Measurements from ENCODE around the gene RELB.

RELB gene

DNA sequence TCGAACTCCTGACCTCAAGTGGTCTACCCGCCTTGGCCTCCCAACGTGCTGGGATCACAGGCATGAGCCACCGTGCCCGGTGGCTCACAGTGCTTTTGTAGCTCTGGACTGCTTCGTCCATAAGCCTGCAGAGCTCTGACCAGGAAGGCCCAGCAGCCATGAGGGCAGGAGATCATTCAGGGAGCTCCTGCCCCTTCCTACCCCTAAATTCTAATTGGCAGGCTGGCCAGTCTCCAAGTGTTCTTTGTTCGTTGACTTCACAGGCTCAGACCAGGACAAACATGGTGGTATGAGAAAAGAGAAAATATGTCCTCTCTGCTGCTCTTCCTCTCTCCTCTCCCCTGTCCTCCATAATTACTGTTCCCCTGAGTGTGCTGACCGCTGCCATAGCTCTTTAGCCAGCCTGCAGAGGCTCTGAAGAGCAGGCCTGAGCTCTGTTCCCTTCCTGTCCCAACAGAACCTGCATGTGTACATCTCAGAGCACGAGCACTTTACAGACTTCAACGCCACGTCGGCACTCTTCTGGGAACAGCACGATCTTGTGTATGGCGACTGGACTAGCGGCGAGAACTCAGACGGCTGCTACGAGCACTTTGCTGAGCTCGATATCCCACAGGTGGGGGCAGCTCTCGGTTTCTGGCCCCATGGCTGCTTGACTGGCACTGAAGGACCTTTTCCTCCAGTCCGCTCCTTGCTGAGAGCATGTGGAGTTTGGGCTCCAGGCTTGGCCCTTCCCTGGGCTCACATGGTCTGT lies 27.1 kb upstream of the RELB start:
- no peak overlapping the region for H3K4me3 Mint-ChIP-seq
- H3K9me3 Mint-ChIP-seq, result no peaks in the 10 kb centered on the region
- H3K27me3 Mint-ChIP-seq, result no peaks in the 10 kb centered on the region
- H3K4me1 Mint-ChIP-seq, result no peaks in the 10 kb centered on the region
- no peak overlapping the region for H3K27ac Mint-ChIP-seq
- peaks cover 3% of the 10 kb centered on the region for H3K36me3 Mint-ChIP-seq

GRCh38 chr19:44974857-44975256 lies 26.4 kb upstream of the RELB start:
- H3K27ac Mint-ChIP-seq, result no peak overlapping the region
- H3K36me3 Mint-ChIP-seq, result peaks cover 3% of the 10 kb centered on the region
- H3K9me3 Mint-ChIP-seq, result no peaks in the 10 kb centered on the region
- no peaks in the 10 kb centered on the region for H3K27me3 Mint-ChIP-seq
- H3K4me3 Mint-ChIP-seq, result no peak overlapping the region
- no peaks in the 10 kb centered on the region for H3K4me1 Mint-ChIP-seq

DNA sequence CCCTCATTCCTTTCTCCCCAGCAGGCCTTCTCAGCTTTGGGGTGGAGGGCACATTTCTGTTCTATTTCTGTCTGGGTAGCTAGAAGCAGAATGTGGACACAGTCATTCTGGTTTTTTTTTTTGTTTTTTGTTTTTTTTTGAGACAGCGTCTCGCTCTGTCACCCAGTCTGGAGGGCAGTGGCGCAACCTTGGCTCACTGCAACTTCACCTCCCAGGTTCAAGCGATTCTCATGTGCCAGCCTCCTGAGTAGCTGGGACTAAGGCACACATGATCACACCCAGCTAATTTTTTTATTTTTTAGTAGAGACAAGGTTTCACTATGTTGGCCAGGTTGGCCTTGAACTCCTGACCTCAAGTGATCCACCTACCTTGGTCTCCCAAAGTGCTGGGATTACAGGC lies 25.8 kb upstream of the RELB start:
- Mint-ChIP-seq H3K36me3 (peaks cover 3% of the 10 kb centered on the region), H3K4me3 (no peak overlapping the region), H3K4me1 (no peaks in the 10 kb centered on the region), H3K9me3 (no peaks in the 10 kb centered on the region), H3K27me3 (no peaks in the 10 kb centered on the region), H3K27ac (no peak overlapping the region)

DNA sequence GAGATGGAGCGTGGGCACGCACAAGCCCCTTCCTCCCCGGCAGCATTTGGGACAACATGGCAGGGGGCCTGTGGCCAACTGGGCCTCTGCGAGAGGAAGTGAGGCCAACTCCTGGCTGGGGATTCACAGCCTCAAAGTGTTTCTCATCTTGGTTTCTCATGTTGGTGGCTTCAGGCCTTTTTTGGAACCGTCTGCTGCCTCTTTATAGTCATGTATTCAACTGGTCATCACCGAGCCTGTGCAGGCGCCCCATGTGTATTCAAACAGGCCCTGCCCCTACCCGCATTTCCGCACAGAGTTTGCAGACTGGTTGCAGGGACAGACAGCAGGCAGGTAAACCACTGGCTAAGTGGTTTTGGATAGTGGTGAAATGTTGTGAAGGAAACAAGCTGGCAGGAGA lies 17.3 kb upstream of the RELB start:
- peak overlapping the region; percentile 80 for H3K27ac Mint-ChIP-seq
- H3K9me3 Mint-ChIP-seq, result no peaks in the 10 kb centered on the region
- no peak overlapping the region for H3K4me3 Mint-ChIP-seq
- H3K27me3 Mint-ChIP-seq, result no peaks in the 10 kb centered on the region
- H3K36me3 Mint-ChIP-seq, result peaks cover 1% of the 10 kb centered on the region
- H3K4me1 Mint-ChIP-seq, result peaks cover 2% of the 10 kb centered on the region

- H3K4me1 Mint-ChIP-seq, result peaks cover 4% of the 10 kb centered on the region
Observed at GRCh38 chr19:44985445-44985844, 15.8 kb upstream of the RELB start.

GRCh38 chr19:44986389-44986788 lies 14.9 kb upstream of the RELB start:
- no peaks in the 10 kb centered on the region for H3K9me3 Mint-ChIP-seq
- H3K4me3 Mint-ChIP-seq, result no peak overlapping the region
- peaks cover 4% of the 10 kb centered on the region for H3K4me1 Mint-ChIP-seq
- H3K27me3 Mint-ChIP-seq, result no peaks in the 10 kb centered on the region
- H3K36me3 Mint-ChIP-seq, result peaks cover 3% of the 10 kb centered on the region
- no peak overlapping the region for H3K27ac Mint-ChIP-seq

More at GRCh38 chr19:44985445-44985844, 15.8 kb upstream of the RELB start:
- Mint-ChIP-seq H3K4me3 (no peak overlapping the region), H3K27ac (no peak overlapping the region), H3K9me3 (no peaks in the 10 kb centered on the region), H3K36me3 (peaks cover 3% of the 10 kb centered on the region), H3K27me3 (no peaks in the 10 kb centered on the region)

- H3K36me3 Mint-ChIP-seq, result peaks cover 3% of the 10 kb centered on the region
- H3K4me1 Mint-ChIP-seq, result peaks cover 4% of the 10 kb centered on the region
- H3K9me3 Mint-ChIP-seq, result no peaks in the 10 kb centered on the region
- H3K27ac Mint-ChIP-seq, result no peak overlapping the region
- no peak overlapping the region for H3K4me3 Mint-ChIP-seq
- H3K27me3 Mint-ChIP-seq, result no peaks in the 10 kb centered on the region
Observed at GRCh38 chr19:44987148-44987675, 14.1 kb upstream of the RELB start.

DNA sequence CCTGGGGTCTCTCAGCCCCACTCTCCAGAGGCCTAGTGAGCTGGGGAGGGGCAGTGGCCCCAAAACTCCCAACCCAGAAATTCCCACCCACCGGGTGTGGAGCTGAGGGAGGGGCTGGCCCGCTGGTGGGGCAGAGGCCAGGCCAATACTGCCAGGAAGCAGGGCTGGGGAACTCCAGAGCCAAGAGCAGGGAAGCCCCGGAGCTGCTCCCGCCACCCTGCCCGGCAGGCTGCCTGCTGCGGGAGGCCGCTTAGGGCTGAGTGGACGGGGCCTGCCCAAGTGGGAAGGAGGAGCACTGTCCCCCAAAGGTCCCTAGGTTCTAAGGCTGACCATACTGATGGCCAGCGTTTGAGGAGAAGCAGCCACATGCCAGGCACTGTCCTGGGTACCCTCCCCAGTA lies 13.0 kb upstream of the RELB start:
- Mint-ChIP-seq H3K36me3 (peaks cover 3% of the 10 kb centered on the region), H3K4me3 (no peak overlapping the region), H3K27me3 (no peaks in the 10 kb centered on the region), H3K4me1 (peaks cover 4% of the 10 kb centered on the region), H3K9me3 (no peaks in the 10 kb centered on the region), H3K27ac (no peak overlapping the region)

DNA sequence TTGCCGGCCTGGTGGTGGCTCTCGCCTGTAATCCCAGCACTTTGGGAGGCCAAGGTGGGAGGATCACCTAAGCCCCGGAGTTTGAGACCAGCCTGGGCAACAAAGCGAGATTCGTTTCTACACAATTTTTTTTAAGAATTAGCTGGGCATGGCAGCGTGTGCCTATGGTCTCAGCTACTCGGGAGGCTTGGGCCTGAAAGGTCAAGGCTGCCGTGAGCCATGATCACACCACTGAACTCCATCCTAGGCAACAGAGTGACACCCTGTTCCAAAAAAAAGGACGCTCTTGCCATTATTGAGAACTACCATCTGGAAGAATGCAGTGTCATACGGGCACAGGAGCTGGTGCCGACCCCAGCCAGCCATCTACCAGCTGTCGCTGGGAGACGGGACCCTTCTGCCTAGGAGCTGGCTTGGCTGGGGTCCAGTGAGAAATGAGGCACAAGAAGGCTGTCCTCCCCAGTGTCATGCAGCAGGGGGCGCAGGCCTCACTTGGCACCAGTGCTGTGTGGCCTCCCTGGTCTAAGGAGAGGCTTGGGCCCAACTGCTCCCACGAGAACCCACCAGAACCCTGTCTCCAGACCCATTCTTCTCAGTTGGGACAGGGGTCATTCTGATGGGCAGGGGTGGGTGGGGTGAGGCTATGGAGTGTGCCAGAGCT lies 12.2 kb upstream of the RELB start:
- peak overlapping the region; percentile 47 for H3K27ac Mint-ChIP-seq
- peaks cover 3% of the 10 kb centered on the region for H3K36me3 Mint-ChIP-seq
- H3K4me3 Mint-ChIP-seq, result no peak overlapping the region
- no peaks in the 10 kb centered on the region for H3K27me3 Mint-ChIP-seq
- H3K9me3 Mint-ChIP-seq, result no peaks in the 10 kb centered on the region
- H3K4me1 Mint-ChIP-seq, result peaks cover 4% of the 10 kb centered on the region

DNA sequence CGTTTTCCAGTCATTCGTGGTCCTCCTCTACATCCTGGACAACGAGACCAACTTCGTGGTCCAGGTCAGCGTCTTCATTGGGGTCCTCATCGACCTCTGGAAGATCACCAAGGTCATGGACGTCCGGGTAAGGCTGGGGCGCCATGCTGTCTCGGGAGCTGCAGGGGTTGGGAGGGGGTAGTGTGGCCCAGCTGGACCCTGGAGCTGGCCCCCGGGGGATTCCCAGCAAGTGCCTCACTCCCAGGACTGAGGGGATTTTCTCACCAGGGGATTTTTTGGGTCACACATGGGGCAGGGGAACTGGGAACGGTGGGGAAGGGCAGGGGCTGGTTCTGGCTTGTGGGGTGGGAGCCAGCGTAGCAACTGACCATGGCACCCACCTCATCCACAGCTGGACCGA lies 10.8 kb upstream of the RELB start:
- Mint-ChIP-seq H3K36me3 (peaks cover 3% of the 10 kb centered on the region), H3K4me3 (no peak overlapping the region), H3K4me1 (peaks cover 4% of the 10 kb centered on the region), H3K27ac (no peak overlapping the region), H3K9me3 (no peaks in the 10 kb centered on the region), H3K27me3 (no peaks in the 10 kb centered on the region)

GRCh38 chr19:44990966-44991365 lies 10.3 kb upstream of the RELB start:
- H3K36me3 Mint-ChIP-seq, result peaks cover 3% of the 10 kb centered on the region
- H3K9me3 Mint-ChIP-seq, result no peaks in the 10 kb centered on the region
- H3K27ac Mint-ChIP-seq, result no peak overlapping the region
- H3K4me3 Mint-ChIP-seq, result no peak overlapping the region
- H3K27me3 Mint-ChIP-seq, result no peaks in the 10 kb centered on the region
- H3K4me1 Mint-ChIP-seq, result peaks cover 4% of the 10 kb centered on the region

DNA sequence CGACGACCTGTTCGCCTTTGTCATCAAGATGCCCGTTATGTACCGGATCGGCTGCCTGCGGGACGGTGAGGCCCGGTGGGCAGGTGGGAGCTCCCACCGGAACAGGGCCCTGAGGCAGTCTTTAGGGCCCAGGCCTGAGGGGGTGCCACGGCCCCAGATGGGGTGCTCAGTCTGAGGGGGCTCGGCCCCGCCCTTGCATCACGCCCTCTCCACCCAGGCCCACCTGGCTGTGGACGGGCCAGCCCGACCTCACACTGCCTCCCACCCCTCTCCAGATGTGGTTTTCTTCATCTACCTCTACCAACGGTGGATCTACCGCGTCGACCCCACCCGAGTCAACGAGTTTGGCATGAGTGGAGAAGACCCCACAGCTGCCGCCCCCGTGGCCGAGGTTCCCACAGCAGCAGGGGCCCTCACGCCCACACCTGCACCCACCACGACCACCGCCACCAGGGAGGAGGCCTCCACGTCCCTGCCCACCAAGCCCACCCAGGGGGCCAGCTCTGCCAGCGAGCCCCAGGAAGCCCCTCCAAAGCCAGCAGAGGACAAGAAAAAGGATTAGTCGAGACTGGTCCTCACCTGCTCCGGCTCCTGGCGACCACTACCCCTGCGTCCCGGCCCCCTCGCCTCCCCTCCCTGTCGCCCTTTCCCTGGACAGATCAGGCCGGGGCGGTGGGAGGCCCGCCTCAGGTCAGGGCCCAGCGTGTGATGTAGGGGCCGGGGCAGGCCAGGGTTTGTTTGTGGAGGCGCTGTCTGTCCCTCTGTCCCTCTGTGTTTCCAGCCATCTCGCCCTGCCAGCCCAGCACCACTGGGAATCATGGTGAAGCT lies 8.7 kb upstream of the RELB start:
- Mint-ChIP-seq H3K27me3 (no peaks in the 10 kb centered on the region), H3K4me3 (no peak overlapping the region), H3K9me3 (no peaks in the 10 kb centered on the region), H3K27ac (no peak overlapping the region), H3K4me1 (peaks cover 4% of the 10 kb centered on the region), H3K36me3 (peaks cover 3% of the 10 kb centered on the region)

DNA sequence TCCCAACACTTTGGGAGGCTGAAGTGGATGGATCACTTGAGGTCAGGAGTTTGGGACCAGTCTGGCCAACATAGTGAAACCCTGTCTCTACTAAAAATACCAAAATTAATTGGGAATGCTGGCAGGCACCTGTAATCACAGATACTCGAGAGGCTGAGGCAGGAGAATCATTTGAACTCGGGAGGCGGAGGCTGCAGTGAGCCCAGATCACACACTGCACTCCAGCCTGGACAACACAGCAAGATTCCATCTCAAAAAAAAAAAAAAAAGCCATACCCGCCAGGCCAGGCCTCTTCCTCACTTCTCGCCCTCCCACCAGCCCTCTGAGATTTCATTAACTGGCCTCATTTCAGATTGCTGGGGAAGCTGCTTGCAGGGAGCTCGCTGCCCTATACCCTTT lies 7.7 kb upstream of the RELB start:
- H3K27me3 Mint-ChIP-seq, result no peaks in the 10 kb centered on the region
- no peak overlapping the region for H3K27ac Mint-ChIP-seq
- H3K4me3 Mint-ChIP-seq, result no peak overlapping the region
- peaks cover 4% of the 10 kb centered on the region for H3K4me1 Mint-ChIP-seq
- H3K36me3 Mint-ChIP-seq, result peaks cover 3% of the 10 kb centered on the region
- no peaks in the 10 kb centered on the region for H3K9me3 Mint-ChIP-seq

GRCh38 chr19:44993926-44994537 lies 7.2 kb upstream of the RELB start:
- Mint-ChIP-seq H3K27ac (no peak overlapping the region), H3K4me3 (no peak overlapping the region), H3K36me3 (peaks cover 2% of the 10 kb centered on the region)

GRCh38 chr19:44998025-44998424 lies 3.2 kb upstream of the RELB start:
- Mint-ChIP-seq H3K4me3 (no peak overlapping the region), H3K27me3 (no peaks in the 10 kb centered on the region), H3K27ac (peak overlapping the region; percentile 2), H3K36me3 (peaks cover 4% of the 10 kb centered on the region), H3K4me1 (peaks cover 14% of the 10 kb centered on the region), H3K9me3 (no peaks in the 10 kb centered on the region)

More at GRCh38 chr19:44993926-44994537, 7.2 kb upstream of the RELB start:
- H3K4me1 Mint-ChIP-seq, result peaks cover 2% of the 10 kb centered on the region
- H3K9me3 Mint-ChIP-seq, result no peaks in the 10 kb centered on the region
- no peaks in the 10 kb centered on the region for H3K27me3 Mint-ChIP-seq
